Loucy (cell line): ENCODE results near the gene MRAP.

ENCODE experiments used
- H2AFZ ChIP-seq: fragments of 200-600 bp; sonication (generic); 2 replicates; pipeline ENCODE4 v1.6.0; 2016; ENCODE audit warnings: antibody characterized with exemption, mild to moderate bottlenecking, low read length, moderate library complexity
- H3F3A ChIP-seq: fragments of 200-600 bp; 2 replicates; pipeline ENCODE4 v1.6.0; 2016; ENCODE audit warnings: antibody characterized with exemption, low read depth, mild to moderate bottlenecking
- H3K27me3 ChIP-seq: fragments of 200-600 bp; sonication (generic); 2 replicates; pipeline ENCODE4 v1.6.1; 2014; ENCODE audit warnings: low read length, mild to moderate bottlenecking; ENCODE audit not compliant: insufficient read depth, poor library complexity, severe bottlenecking
- H3K36me3 ChIP-seq: fragments of 200-600 bp; sonication (generic); 2 replicates; pipeline ENCODE4 v1.6.1; 2016; ENCODE audit warnings: low read length; ENCODE audit not compliant: insufficient read depth
- H3K4me1 ChIP-seq: fragments of 200-600 bp; sonication (generic); 2 replicates; pipeline ENCODE4 v1.5.1; 2014; ENCODE audit warnings: low read length, mild to moderate bottlenecking; ENCODE audit not compliant: insufficient read depth, poor library complexity, severe bottlenecking
- H3K4me2 ChIP-seq: fragments of 200-600 bp; sonication (generic); 2 replicates; pipeline ENCODE4 v1.6.0; 2014; ENCODE audit warnings: antibody characterized with exemption, low read length, low read depth, mild to moderate bottlenecking; ENCODE audit not compliant: poor library complexity, severe bottlenecking
- H3K4me3 ChIP-seq: fragments of 200-600 bp; sonication (generic); 2 replicates; pipeline ENCODE4 v1.5.1; 2014; ENCODE audit warnings: low read length, mild to moderate bottlenecking, mixed read lengths; ENCODE audit not compliant: poor library complexity, severe bottlenecking
- H3K79me2 ChIP-seq: fragments of 200-600 bp; sonication (generic); 2 replicates; pipeline ENCODE4 v1.6.1; 2014; ENCODE audit warnings: low read length; ENCODE audit not compliant: insufficient read depth
- H3K9ac ChIP-seq: fragments of 200-600 bp; sonication (generic); 2 replicates; pipeline ENCODE4 v1.6.0; 2014; ENCODE audit warnings: mild to moderate bottlenecking, low read depth, low read length, moderate library complexity; ENCODE audit not compliant: poor library complexity, severe bottlenecking
- H3K9me2 ChIP-seq: fragments of 200-600 bp; sonication (generic); replicated peaks from 2 replicates; pipeline ENCODE4 v1.6.1; 2016; ENCODE audit warnings: low read depth, low read length, mixed read lengths
- H3K9me3 ChIP-seq: fragments of 200-600 bp; sonication (generic); 2 replicates; pipeline ENCODE4 v1.6.1; 2014; ENCODE audit warnings: mild to moderate bottlenecking, antibody characterized with exemption, low read length, low read depth; ENCODE audit not compliant: insufficient read depth
- H4K20me1 ChIP-seq: fragments of 200-600 bp; sonication (generic); 2 replicates; pipeline ENCODE4 v1.6.0; 2014; ENCODE audit warnings: antibody characterized with exemption, low read length, mild to moderate bottlenecking; ENCODE audit not compliant: insufficient read depth, poor library complexity, severe bottlenecking
- CTCF ChIP-seq: fragments of 200-600 bp; sonication (generic); conservative IDR thresholded peaks from 2 replicates; pipeline ENCODE4 v1.5.1; 2014; ENCODE audit warnings: mild to moderate bottlenecking, antibody characterized with exemption, low read length
- EZH2phosphoT487 ChIP-seq: fragments of 200-600 bp; IDR thresholded peaks from 2 replicates; pipeline ENCODE4 v1.6.1; 2018; ENCODE audit warnings: antibody characterized with exemption, mild to moderate bottlenecking, moderate library complexity, borderline replicate concordance

MRAP gene

GRCh38 chr21:32298148-32298559, 501 bp upstream of the MRAP start:
- Histone ChIP-seq H2AFZ (no peak overlapping the region), H3K9ac (no peak overlapping the region), H3K4me3 (no peak overlapping the region), H3K79me2 (no peaks in the 10 kb centered on the region), H3F3A (no peaks in the 10 kb centered on the region), H3K36me3 (no peaks in the 10 kb centered on the region), H4K20me1 (no peaks in the 10 kb centered on the region), H3K9me2 (no peaks in the 10 kb centered on the region), H3K9me3 (no peaks in the 10 kb centered on the region), H3K27me3 (no peaks in the 10 kb centered on the region), H3K4me2 (no peak overlapping the region), H3K4me1 (no peaks in the 10 kb centered on the region)
- TF ChIP-seq CTCF, result no peak
- no peak for TF ChIP-seq EZH2phosphoT487

DNA sequence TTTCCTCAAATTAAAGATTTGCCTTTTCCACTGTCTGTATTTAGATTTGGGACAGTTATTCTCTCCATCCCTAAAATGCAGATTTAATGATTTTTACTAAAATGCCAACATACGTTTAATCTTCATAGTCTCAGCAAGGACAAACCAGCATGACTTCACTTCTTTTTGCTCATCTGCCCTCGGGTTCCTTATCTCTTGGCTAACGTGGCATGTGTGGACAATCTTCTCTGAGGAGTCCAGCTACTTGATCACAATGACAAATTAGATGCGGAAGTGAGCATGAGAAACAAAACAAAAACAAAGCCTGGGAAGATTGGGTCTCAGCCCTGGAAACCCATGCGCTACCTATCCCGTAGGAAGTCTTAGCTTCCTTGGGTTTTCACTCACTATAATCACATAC, 1.0 kb downstream of the MRAP start:
- Histone ChIP-seq H3K9me2 (no peaks in the 10 kb centered on the region), H3K9me3 (no peaks in the 10 kb centered on the region), H3F3A (no peaks in the 10 kb centered on the region), H2AFZ (no peak overlapping the region), H3K36me3 (no peaks in the 10 kb centered on the region), H3K27me3 (no peaks in the 10 kb centered on the region), H3K4me2 (no peak overlapping the region), H3K79me2 (no peaks in the 10 kb centered on the region), H3K4me1 (no peaks in the 10 kb centered on the region), H4K20me1 (no peaks in the 10 kb centered on the region), H3K9ac (no peak overlapping the region), H3K4me3 (no peak overlapping the region)
- TF ChIP-seq EZH2phosphoT487 (no peak), CTCF (no peak)

DNA sequence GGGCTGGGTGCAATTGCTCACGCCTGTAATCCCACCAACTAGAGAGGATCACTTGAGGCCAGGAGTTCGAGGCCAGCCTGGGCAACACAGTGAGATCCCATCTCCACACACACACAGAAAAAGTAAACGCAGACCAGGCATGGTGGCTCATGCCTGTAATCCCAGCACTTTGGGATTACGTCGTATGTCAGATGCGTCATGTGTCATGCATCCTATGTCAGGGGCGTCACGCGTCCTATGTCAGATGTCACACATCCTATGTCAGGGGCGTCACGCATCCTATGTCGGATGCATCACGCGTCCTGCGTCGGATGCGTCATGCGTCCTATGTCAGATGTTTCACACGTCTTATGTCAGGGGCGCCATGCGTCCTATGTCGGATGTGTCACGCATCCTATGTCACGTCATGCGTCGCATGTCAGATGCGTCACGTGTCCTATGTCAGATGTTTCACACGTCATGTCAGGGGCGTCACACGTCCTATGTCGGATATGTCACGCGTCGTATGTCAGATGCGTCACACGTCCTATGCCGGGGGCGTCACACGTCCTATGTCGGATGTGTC, 1.5 kb downstream of the MRAP start:
- TF ChIP-seq CTCF (no peak), EZH2phosphoT487 (no peak)
- Histone ChIP-seq H3K36me3 (no peaks in the 10 kb centered on the region), H4K20me1 (no peaks in the 10 kb centered on the region), H3F3A (no peaks in the 10 kb centered on the region), H3K9me3 (no peaks in the 10 kb centered on the region), H3K79me2 (no peaks in the 10 kb centered on the region), H3K27me3 (no peaks in the 10 kb centered on the region), H2AFZ (no peak overlapping the region), H3K9ac (no peak overlapping the region), H3K9me2 (no peaks in the 10 kb centered on the region), H3K4me1 (no peaks in the 10 kb centered on the region), H3K4me3 (no peak overlapping the region), H3K4me2 (no peak overlapping the region)
